A673 (cell line): ENCODE results near the gene SPAG16.

ENCODE experiments used
- CTCF ChIP-seq: fragments of 300-800, 200-600 bp; sonication (generic); conservative IDR thresholded peaks from 2 replicates; pipeline ENCODE4 v1.5.1; 2017; ENCODE audit warnings: low read depth, mild to moderate bottlenecking, antibody characterized with exemption, low read length, moderate library complexity, mixed read lengths
- EZH2 ChIP-seq: fragments of 200-600 bp; sonication (generic); IDR thresholded peaks from 2 replicates; pipeline ENCODE4 v1.6.1; 2017; ENCODE audit warnings: borderline replicate concordance, low read depth, mild to moderate bottlenecking, mixed read lengths, antibody characterized with exemption, low read length; ENCODE audit not compliant: poor library complexity, severe bottlenecking

GRCh38 chr2:213316001-213316735, 31.9 kb downstream of the SPAG16 start:
- no peak for TF ChIP-seq CTCF
- no peak for TF ChIP-seq EZH2
